HG02852 (cell line): ENCODE measurements around the gene BZW1.
A peak's percentile ranks its signal among the peaks of the same experiment; 100 is the strongest.

Experiments used
- ATAC-seq: cut with Tn5 transposase; IDR thresholded peaks from one replicate; pipeline ENCODE4 v1.9.1; 2021; ENCODE audit warnings: mild to moderate bottlenecking, moderate library complexity; ENCODE audit not compliant: unreplicated experiment

Gene BZW1

GRCh38 chr2:200828572-200829257 lies 17.0 kb downstream of the BZW1 start:
- no peak for ATAC-seq

- no peak for ATAC-seq
These were observed 17.5 kb downstream of the BZW1 start for GRCh38 chr2:200829258-200829655.

GRCh38 chr2:200834701-200835100 lies 23.0 kb downstream of the BZW1 start:
- no peak for ATAC-seq

GRCh38 chr2:200839513-200839912 lies 27.8 kb downstream of the BZW1 start:
- ATAC-seq = no peak

- no peak for ATAC-seq
These were observed 32.6 kb downstream of the BZW1 start for GRCh38 chr2:200843993-200844948.

GRCh38 chr2:200845194-200845593 lies 33.5 kb downstream of the BZW1 start:
- ATAC-seq = no peak

GRCh38 chr2:200845669-200846325 lies 34.1 kb downstream of the BZW1 start:
- ATAC-seq = no peak

- ATAC-seq = no peak
These were observed 35.6 kb downstream of the BZW1 start for GRCh38 chr2:200847269-200847668.

- no peak for ATAC-seq
These were observed 36.2 kb downstream of the BZW1 start for GRCh38 chr2:200847939-200848338.

GRCh38 chr2:200850512-200851256 lies 39.0 kb downstream of the BZW1 start:
- no peak for ATAC-seq

- no peak for ATAC-seq
These were observed 39.9 kb downstream of the BZW1 start for GRCh38 chr2:200851398-200852248.

GRCh38 chr2:200852605-200853004 lies 40.9 kb downstream of the BZW1 start:
- no peak for ATAC-seq

GRCh38 chr2:200856806-200857205 lies 45.1 kb downstream of the BZW1 start:
- ATAC-seq = no peak

GRCh38 chr2:200860092-200860795 lies 48.5 kb downstream of the BZW1 start:
- no peak for ATAC-seq

GRCh38 chr2:200861617-200862155 lies 50.0 kb downstream of the BZW1 start:
- ATAC-seq = no peak

- ATAC-seq = no peak
These were observed 50.9 kb downstream of the BZW1 start for GRCh38 chr2:200862532-200863000.

GRCh38 chr2:200863782-200864175 lies 52.1 kb downstream of the BZW1 start:
- ATAC-seq = peak; percentile 19

- peak; percentile 82 for ATAC-seq
These were observed 52.7 kb downstream of the BZW1 start, which contains the start of gene CLK1 for GRCh38 chr2:200864176-200865034. CLK1 (minus strand) TSS chr2:200864658; CDS start chr2:200861862, 2,796 bp downstream.
